GM19438 (cell line): Measurements from ENCODE around the gene UBB.
"Not testable (repeated sequence)": the region's sequence is repeated elsewhere in the genome, so short reads cannot be mapped to it uniquely, and the experiment has no call there.

Source experiments
- ATAC-seq: cut with Tn5 transposase; IDR thresholded peaks from one replicate; pipeline ENCODE4 v1.9.1; 2021; ENCODE audit warnings: low read depth; ENCODE audit not compliant: unreplicated experiment

UBB gene

DNA sequence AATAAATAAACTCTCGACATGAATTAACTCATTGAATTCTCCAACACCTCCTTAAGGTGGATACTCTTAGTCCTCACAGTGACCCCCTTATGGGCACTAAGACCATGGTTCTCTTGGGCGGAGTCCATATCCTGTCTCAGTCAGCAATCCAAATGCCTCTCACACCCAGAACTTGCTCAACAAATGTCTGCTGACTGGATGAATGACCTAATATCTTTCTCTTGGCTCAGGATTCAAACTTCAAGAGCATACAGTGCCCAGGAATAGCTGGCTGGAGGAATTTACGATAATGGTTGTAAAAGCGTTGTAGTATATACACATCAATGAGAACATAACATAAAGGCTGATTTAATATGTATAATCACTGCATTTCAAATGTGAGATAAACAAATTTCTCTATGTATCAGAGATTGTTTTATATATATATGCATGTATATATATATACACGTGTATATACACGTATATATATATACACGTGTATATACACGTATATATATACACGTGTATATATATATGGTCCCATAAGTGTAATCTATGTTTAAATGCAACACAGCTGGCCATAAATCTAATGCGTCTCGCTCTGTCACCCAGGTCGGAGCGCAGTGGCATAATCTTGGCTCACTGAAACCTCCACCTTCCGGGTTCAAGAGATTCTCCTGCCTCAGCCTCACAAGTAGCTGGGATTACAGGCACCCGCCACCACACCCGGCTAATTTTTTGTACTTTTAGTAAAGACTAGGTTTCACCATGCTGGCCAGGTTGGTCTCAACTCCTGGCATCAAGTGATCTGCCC is 6.5 kb upstream of the UBB start:
- ATAC-seq, result no peak

DNA sequence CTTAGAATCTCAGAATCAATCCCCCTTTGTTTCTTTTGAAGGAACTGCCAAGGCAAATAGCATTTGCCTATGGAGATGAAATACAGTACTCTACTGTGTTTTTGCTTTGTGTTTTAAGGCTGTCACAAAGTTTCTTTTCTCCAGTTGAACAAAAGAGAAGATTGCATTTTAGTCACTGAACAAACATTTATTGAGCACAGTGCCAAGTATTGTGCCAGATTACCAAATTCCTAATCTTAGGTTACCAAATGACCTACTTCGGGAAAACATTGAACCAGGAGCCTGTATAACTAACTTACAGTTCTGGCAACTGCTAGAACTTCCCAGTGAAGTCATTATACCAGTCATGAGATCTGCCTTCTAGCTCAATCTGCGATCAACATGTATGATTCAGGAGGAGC is 3.0 kb upstream of the UBB start:
- ATAC-seq, result no peak

DNA sequence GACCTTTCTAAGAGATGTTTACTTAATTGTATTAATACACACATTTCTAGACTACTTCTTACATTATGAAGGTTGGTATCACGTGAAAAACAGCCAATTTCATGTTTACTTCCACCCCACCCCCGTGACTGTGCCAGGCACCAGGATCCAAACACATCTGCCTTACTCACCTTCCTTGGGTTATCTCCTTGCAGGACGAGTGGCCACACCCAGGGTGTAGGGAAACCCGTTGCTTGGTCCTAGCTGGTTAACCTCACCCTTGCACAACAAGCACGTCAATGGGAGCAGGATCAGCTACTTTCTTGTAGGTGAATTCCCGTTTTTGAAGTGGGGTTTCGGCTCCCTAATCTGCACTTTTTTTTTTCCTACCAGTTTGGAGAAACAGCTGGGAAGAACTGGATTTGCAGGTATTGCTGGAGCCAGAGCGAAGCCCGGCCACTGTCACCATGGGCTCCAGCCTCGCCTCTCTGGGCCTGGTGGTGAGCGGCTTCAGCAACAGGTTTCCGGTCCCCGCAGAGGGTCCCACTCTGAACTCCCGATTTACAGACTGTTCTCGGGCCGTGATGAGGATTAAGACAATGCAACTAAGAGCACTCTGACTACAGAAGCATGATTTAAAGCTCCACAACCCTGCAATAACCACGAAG is 2.1 kb upstream of the UBB start:
- no peak for ATAC-seq

DNA sequence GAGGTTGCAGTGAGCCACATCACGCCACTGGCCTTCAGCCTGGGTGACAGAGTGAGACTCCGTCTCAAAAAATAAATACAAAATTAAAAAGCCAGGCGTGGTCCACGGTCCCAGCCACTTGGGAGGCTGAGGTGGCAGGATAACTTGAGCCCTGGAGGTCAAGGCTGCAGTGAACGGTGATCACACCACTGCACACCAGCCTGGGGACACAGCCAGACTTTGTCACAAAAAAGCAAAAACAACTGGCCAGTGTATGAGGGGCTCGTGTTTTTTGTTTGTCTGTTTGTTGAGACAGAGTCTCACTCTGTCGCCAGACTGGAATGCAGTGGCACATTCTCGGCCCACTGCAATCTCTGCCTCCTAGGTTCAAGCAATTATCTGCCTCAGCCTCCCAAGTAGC is 1.2 kb upstream of the UBB start:
- no peak for ATAC-seq

DNA sequence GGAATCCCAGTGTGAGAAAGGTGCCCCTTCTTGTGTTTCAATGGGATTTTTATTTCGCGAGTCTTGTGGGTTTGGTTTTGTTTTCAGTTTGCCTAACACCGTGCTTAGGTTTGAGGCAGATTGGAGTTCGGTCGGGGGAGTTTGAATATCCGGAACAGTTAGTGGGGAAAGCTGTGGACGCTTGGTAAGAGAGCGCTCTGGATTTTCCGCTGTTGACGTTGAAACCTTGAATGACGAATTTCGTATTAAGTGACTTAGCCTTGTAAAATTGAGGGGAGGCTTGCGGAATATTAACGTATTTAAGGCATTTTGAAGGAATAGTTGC is 567 bp downstream of the UBB start:
- no peak for ATAC-seq

DNA sequence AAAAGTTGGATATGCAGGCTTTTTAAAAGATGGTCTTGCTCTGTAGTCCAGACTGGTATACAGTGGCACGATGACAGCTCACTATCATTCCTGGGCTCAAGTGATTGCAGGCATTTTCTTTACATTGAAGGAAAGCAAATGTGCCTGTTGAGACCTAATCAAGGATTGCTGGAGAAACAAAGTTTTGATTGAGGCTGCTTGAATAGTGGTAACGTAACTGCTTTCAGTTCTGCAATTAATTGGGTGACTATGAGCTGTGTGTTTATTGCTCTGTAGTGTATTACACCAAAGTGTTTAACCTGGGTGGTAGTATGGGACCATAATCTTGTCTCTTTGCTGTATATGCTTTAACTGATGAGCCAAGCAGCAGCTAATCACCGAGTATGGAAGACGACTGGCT is 2.3 kb downstream of the UBB start:
- no peak for ATAC-seq

DNA sequence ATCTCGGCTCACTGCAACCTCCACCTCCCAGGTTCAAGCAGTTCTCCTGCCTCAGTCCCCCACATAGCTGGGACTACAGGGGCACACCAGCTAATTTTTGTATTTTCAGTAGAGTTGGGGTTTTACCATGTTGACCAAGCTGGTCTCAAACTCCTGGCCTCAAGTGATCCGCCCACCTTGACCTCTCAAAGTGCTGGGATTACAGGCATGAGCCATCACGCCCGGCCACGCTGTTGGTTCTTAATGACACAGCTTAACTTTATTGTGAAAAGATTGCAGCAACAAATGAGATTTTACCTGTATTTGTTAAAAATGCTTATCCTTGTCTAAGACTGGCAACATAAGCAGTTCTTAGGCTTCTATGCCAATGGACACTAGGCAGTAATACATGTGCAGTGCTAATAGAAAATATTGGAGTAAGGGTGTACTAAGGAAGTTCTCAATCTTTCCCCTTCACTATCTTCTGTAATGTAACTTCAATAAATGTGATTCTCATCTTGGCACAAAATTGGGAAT is 2.9 kb downstream of the UBB start:
- no peak for ATAC-seq

DNA sequence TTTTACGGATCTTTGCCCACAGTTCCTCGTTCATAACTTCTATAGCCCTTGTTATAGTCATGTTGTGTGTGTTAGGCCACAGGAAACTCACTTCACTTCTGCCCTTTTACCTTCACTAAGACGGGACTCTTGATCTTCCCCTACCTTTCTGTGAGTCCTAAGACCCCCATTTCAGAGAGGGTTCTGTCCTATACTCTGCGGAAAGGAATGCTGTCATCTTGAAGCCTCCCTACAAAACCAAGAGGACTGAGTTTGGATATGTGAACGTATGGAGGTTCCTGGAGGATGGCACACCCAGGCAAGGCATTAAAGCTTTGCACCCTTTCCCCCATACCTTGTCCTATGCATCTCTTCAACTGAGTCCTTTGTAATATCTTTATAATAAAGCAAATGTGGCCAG is 3.7 kb downstream of the UBB start:
- no peak for ATAC-seq

DNA sequence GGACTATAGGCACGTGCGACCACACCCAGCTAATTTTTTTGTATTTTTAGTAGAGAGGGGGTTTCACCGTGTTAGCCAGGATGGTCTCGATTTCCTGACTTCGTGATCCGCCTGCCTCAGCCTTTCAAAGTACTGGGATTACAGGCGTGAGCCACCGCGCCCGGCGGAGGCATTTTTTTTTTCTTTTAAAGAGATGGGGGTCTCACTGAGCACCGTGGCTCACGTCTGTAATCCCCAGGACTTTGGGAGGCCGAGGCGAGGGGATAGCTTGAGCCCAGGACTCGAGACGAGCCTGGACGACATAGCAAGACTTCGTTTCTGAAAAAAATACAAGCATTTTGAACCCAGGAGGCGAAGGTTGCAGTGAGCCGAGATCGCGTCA is 5.2 kb downstream of the UBB start:
- ATAC-seq, result not testable (repeated sequence)

DNA sequence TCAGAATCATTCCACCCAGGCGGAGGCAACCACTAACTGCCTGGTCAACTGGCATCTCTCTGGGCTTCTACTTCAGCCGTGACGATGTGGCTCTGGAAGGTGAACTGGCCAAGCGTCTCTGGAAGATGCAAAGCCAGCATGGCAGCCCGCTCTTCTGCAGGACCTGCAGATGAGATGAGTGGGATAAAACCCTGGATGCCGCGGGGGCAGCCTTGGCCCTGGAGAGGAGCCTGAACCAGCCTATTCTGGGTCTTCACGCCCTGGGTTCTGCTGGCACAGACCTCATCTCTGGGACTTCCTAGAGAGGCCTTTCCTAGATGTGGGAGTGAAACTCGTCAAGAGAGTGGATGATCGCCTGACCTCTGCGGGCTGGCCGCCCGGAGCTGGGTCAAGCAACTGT is 10.6 kb downstream of the UBB start:
- no peak for ATAC-seq

DNA sequence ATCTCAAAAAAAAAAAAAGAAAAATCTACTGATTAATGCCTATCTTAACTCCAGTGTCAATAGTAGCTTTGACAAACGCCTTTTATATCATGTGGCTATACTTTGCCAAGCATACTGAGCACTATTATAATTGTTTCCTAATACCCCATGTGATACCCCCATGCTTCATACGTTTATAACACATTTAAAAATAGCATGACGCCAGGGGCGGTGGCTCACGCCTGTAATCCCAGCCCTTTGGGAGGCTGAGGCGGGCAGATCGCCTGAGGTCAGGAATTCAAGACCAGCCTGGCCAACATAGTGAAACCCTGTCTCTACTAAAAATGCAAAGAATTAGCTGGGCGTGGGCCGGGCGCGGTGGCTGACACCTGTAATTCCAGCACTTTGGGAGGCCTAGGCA is 11.6 kb downstream of the UBB start:
- not testable (repeated sequence) for ATAC-seq

DNA sequence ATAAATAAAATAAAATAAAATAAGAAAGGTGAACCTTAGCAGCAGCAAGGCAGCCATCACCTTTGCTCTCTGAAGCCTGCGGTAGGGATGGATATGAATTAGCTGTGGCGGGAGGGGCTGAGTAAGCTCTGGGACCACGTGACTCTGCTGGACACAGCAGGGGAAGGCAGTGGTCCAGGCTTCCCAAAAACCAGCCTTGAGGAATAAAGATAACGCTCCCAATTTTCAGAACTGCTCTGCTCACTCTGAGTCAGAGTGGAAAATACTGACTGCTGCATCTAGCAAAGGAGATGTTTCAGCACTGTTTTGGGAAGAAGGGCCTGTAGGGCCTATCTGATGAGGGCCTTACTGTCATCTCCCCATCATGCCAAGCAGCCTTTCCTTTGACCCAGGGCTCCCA is 15.0 kb downstream of the UBB start:
- not testable (repeated sequence) for ATAC-seq

DNA sequence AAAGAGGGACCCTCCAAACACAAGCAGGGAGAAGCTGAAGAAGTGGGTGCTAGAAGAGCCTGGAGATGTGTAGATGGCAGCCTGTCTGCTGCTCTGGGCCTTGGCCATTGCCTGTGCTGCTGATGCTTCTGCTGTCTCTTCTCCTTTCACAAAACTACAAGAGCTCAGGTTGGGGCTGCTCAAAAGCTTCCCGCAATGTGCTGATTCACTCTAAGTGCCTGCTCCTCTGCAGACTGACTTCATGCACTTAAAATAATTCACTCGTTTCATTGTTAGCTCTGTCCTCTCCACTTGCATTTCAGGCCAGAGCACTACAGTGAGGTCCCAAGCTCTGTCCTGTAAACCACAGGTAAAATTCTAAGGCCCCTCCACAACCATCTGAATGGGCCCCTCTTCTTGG is 15.8 kb downstream of the UBB start:
- ATAC-seq, result not testable (repeated sequence)

DNA sequence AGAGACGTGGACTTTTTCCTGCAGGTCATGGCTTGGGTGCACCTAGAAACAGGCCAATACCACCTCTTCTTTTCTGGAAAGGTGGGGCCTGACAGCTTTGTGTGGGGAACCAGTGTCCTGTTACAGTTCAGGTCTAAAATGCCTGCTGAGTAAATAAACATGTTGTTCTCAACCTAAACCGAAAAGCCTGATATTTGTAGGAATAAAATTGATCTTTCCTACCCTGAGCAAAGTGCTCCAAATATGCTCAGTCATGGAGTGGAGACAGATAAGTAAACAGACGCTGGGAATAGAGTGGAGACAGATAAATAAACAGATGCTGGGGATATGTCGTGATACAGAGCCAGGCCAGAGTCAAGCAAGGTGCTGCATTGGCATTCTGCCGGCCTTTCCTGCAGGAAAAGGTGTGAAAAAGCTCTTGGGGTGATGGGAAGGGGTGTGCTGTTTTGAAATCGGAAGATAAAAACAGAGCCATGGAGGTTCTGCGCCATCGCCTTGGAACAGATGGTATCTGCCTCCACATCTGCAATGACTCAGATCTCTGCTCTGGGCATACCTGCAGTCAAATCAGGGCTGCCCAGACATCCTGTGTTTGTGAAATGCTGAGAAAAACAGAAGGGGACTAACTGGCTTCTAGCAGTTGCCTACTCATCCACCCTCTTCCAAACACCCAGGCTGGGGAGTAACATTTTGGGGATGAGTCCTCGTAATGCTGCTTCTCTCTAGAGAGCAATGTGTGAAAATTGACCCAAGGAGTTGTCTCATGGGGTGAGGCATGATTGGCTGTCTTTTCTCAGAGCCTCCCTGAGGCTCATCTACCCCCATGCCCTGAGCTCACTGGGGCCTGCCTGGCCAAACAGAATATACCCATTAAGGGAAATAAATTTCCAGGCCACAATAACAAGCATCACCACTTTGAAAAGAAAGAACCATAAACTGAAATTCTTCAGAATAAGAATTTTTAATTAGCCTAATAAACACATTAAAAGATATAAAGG is 17.7 kb downstream of the UBB start:
- ATAC-seq, result no peak

DNA sequence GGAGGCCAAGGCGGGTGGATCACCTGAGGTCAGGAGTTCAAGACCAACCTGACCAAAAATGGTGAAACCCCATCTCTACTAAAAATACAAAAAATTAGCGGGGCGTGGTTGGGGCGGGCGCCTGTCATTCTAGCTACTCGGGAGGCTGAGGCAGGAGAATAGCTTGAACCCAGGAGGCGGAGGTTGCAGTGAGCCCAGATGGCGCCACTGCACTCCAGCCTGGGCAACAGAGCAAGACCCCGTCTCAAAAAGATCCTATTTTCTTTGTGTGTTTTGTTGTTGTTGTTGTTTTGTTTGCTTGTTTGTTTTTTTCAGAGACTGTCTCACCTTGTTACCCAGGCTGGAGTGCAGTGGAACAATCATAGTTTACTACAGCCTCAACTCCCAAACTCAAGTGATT is 23.0 kb downstream of the UBB start:
- not testable (repeated sequence) for ATAC-seq

DNA sequence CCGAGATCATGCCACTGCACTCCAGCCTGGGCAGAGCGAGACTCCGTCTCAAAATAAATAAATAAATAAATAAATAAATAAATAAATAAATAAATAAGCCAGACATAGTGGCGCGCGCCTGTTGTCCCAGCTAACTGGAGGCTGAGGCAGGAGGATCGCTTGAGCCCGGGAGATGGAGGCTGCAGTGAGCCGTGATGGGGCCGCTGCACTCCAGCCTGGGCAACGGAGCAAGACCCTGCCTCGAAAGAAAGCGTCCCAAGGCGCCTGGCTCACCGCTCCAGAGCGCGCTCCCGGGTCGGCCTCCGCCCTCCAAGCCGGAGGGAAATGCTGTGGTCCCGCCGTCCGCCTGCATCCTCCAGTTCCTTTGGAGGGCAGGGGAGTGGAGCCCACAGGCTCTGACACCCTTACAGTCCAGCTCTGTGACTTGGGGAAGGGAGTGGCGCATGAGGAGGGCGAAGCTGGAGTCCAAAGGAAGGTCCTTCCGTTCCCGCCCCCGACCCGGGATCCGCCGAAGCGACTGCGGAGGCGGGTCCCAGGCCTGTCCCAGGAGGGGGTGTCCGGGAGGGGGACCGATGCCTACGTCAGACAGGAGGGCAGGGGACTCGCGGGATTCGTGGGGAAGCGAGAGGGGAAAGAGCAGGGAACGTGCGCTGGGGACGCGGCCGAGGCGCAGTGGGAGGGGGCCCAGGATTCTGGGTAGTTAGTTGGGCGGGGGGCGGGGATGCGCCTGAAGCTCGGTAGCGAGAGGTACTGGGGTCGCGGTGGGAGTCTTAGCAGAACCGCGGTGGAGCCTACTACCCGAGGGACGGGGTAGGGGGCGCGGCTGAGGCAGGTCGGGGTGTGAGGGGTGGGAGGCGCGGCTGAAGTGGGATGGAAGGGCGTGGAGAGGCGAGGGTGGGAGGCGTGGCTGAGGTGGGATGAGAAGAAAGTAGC is 26.1 kb downstream of the UBB start:
- ATAC-seq, result no peak

DNA sequence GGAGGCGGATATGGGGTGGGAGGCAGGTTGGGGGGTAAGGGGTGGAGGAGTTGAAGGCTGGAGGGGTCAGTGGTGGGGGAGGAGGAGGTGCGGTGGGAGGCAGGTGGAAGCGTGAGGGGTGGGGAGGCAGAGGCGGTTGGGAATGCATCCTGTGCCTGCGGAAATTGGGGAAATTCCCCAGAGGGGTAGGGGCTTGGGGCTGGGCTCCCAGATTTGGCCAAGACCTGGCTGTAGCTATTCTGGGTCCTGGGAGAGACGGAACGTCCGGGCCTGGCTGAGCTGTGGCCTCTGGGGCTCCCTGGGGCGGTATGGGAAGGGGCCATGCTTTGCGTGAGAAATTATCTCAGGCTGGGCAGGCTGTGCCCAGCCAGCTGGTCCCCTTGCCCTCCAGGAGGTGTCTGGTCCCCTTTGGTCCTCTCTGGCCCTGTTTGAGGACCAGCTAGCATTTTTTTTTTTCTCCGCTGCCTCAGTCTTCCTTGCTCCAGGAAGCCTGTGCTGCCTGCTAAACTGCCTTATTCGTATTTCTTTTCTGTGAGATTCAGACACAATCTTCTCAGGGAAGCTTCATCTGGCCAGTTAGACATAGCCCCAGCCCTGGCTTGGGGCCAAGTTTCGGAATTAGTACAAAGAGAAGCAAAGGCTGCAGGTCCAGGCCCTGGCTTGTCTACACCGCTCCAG is 27.2 kb downstream of the UBB start:
- peak; percentile 90 for ATAC-seq

DNA sequence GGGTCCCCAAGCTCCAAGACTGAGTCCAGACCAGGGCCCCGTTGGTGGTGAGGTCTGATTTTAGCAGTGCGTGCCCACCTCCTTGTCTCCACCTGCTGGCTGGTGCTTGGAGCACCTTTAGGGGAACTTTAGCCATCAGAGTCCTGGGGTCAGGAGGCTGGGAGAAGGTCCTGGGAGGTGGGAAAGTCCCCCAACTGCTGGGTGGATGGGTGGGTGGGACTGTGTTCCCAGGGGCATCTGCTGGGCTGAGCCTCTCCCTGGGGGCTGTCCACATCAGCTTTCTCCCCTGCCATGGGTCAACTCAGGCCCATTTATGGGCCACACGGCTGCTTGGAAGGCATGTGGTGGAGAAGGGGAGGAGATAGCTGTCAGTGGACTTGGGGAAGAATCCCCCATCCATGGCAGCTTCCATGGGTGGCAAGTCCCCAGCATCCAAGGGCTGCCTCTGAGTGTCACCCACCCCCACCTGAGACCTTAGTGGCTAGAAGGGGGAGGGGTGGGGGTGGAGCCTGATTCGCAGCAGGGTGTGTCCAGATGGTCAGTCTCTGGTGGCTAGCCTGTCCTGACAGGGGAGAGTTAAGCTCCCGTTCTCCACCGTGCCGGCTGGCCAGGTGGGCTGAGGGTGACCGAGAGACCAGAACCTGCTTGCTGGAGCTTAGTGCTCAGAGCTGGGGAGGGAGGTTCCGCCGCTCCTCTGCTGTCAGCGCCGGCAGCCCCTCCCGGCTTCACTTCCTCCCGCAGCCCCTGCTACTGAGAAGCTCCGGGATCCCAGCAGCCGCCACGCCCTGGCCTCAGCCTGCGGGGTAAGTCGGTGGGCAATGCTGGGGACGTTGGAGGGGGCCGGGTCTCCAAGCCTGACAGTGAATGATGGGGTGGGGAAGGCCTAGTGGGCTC is 34.4 kb downstream of the UBB start, which contains the start of gene TRPV2:
Gene TRPV2, plus strand, starts transcription at position 541 of the 894 bp plus-strand sequence. CDS start 2,098 bp downstream, outside the sequence.
- no peak for ATAC-seq
